Heart left ventricle (tissue), 16 donors: ENCODE measurements around the gene TMEM147. TPM values are rescaled to one million over a fixed set of nuclear protein-coding genes. Genes with fewer than 3 reads are reported as not detected.

Experiments
- ATAC-seq, 4 donors: fragments of 200-7000 bp; cut with Tn5 transposase; one replicate each; pipeline ENCODE4 v1.9.1; 2020 to 2022; ENCODE audit warnings: moderate library complexity in 4 of 4, mild to moderate bottlenecking in 3 of 4, moderate number of reproducible peaks in 1 of 4
- DNase-seq, 5 donors: peaks; one replicate each; pipeline ENCODE4 v3.0.0-alpha.2; 2020
- H3K27ac ChIP-seq, 12 donors: fragments of 200-600 bp; sonication (generic) in 4 of 12; one replicate each; pipeline versions ENCODE4 v1.5.0 to v1.8.0; 2016 to 2022; ENCODE audit warnings: mild to moderate bottlenecking in 2 of 12
- H3K27me3 ChIP-seq, 9 donors: fragments of 200-600 bp; sonication (generic) in 2 of 9; one replicate each; pipeline versions ENCODE4 v1.5.1 to v1.8.0; 2016 to 2022; ENCODE audit warnings: mild to moderate bottlenecking in 3 of 9
- H3K36me3 ChIP-seq, 9 donors: fragments of 200-600 bp; sonication (generic) in 2 of 9; one replicate each; pipeline versions ENCODE4 v1.5.0 to v1.8.0; 2018 to 2022; ENCODE audit warnings: mild to moderate bottlenecking in 2 of 9
- H3K4me1 ChIP-seq, 12 donors: fragments of 200-600 bp; sonication (generic) in 4 of 12; one replicate each; pipeline versions ENCODE4 v1.5.0 to v1.8.0; 2016 to 2022; ENCODE audit warnings: mild to moderate bottlenecking in 3 of 12
- H3K4me3 ChIP-seq, 12 donors: fragments of 200-600 bp; sonication (generic) in 4 of 12; one replicate each; pipeline versions ENCODE4 v1.5.0 to v1.8.0; 2017 to 2022; ENCODE audit warnings: mild to moderate bottlenecking in 9 of 12, moderate library complexity in 4 of 12
- H3K9me3 ChIP-seq, 12 donors: fragments of 200-600 bp; sonication (generic) in 4 of 12; one replicate each; pipeline versions ENCODE4 v1.5.0 to v1.8.0; 2016 to 2022; ENCODE audit warnings: mild to moderate bottlenecking in 1 of 12
- CTCF ChIP-seq, 12 donors: fragments of 200-600 bp; sonication (generic) in 4 of 12; IDR thresholded peaks; one replicate each; pipeline versions ENCODE4 v1.5.0 to v1.8.0; 2018 to 2022; ENCODE audit warnings: antibody characterized with exemption in 12 of 12, mild to moderate bottlenecking in 5 of 12
- POLR2A ChIP-seq, 2 donors: fragments of 450-650 bp; IDR thresholded peaks; one replicate each; pipeline ENCODE4 v1.6.1; 2017; ENCODE audit warnings: antibody characterized with exemption in 2 of 2, mild to moderate bottlenecking in 2 of 2, moderate library complexity in 2 of 2
- WGBS, 4 donors: extraction: QIAGEN DNeasy Blood & Tissue Kit in 2 of 4; methylation state at CpG; one replicate each; pipeline versions ENCODE4 v1.1.5 to v1.1.7; 2013 to 2018; 5-methylcytosine and 5-hydroxymethylcytosine counted together
- intact Hi-C, 10 donors: fragments of 100-400 bp; cut with DNase I; formaldehyde crosslinking; loops; one replicate each; pipeline versions ENCODE4 v1.11.1 to v1.14.2; 2022
- polyA plus RNA-seq, 2 donors: library from polyadenylated mRNA; stranded (reverse); fragments of 200-250 nt; gene quantifications; one replicate each; pipeline ENCODE4 v1.2.3, GENCODE V29; 2013
- total RNA-seq, 9 donors: library from RNA; depleted of rRNA in 2 of 9; stranded (reverse); fragments of >200 nt in 2 of 9; fragmentation: NEBNext Ultra II Directional in 3 of 9; extraction: Animal tissue kit (Norgen Biotek cat#: 25700) in 3 of 9; gene quantifications; one replicate each; pipeline versions ENCODE4 v1.1.0 to v1.2.4, GENCODE V29; 2016 to 2023
- donor health status: ischemic (EF 13 %, LVEDD 7.1; RV severe dilation, severe dysfunction).
- donor health status: healthy with polysubstance abuse.
- donor health status: DM: no; HTN: yes; CAD: no.
- donor health status: DM: no; HTN: no; CAD: no.
- donor health status: ischemic (EF 25% LVEDD 6.9; RV normal size, moderate dysfunction).
- donor health status: ischemic (EF 25% LVEDD 5.7; RV mildly dilated, moderate dysfunction).
- donor health status: healthy.
- donor health status: DM: yes; HTN: yes; CAD: no.
- donor health status: ischemic (EF 35%, LVEDD 5.7; RV mildly dilated, moderate dysfunction).
- donor health status: nonischemic (EF 11% LVEDD 7.7; RV severe dilation, severe dysfunction).
- donor health status: DM: yes; HTN: yes; CAD: no.
- donor health status: PGD.
- donor health status: ischemic (EF 29% LVEDD 5.4; RV normal size, mild dysfunction).
- donor health status: nonischemic (EF 23%, LVEDD 6.1; RV moderate dilation, normal function).

TMEM147 gene
- total and polyA plus RNA-seq, 11 donors = 68.9 to 191 (median 96.0) TPM

DNA sequence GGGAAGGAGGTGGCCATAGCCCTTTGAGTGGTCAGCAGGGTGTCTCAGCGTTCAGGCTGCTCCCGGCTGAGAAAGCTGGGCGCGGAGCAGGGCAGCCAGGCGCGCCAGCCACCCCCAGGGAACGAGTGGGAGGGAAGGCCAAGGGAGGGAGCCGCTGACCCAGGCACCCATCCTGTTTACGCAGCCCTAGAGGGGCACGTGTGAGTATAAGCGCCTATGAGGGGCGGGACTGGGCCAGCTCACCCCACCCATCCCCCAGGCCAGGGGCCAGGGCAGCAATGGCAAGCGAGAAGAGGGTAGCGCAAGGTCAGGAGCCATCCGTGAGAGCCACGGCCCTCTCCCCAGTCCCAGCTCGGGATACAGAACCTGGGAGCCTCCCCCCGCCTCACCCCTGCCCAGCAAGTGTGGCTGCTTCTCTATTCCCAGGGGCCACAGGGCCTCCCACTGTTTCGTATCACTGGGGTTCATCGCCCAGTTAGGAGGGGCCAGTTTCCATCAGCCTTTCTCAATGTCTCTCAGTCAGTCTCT is 31.1 kb upstream of the TMEM147 start:
- H3K27me3 ChIP-seq = peaks cover 0 to 39% (median 25%) of the 10 kb centered on the region in 9 donors
- H3K27ac ChIP-seq = no peak overlapping the region
- H3K4me3 ChIP-seq = no peak overlapping the region
- ATAC-seq (no peak), DNase-seq (no peak)
- peaks cover 0 to 26% (median 9%) of the 10 kb centered on the region in 12 donors for H3K4me1 ChIP-seq
- H3K9me3 ChIP-seq = no peaks in the 10 kb centered on the region
- WGBS, 4 donors = 21 to 37% (median 33%) methylated on average over 16 to 20 of the region's 20 CpGs
- no peaks in the 10 kb centered on the region for H3K36me3 ChIP-seq
- TF ChIP-seq POLR2A (IDR thresholded peaks at IDR 0.05) (no peak), CTCF (IDR thresholded peaks at IDR 0.05) (no peak)
- intact Hi-C loops = loop anchor here in 1 of 10 donors (5.0 kb wide), 1 partner anchor 78 kb away; no protein-coding TSS in a partner anchor

DNA sequence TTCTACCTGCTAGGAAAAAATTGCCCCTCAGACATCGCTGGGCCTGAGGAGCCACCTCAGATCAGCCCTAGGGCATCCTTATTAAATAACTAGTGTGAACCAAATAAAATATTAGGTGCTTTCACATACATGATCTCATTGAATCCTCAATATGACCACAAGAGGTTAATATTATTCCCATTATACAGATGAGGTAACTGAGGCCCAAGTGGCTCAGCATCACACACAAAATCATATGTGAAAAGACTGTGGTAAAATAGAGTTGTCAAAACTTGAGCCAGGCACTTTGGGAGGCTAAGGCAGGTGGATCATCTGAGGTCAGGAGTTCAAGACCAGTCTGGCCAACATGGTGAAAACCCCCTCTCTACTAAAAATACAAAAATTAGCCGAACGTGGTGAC is 29.1 kb upstream of the TMEM147 start:
- WGBS, 4 donors = 81 to 90% (median 85%) methylated on average over 3 of the region's 3 CpGs
- no peak for TF ChIP-seq CTCF (IDR thresholded peaks at IDR 0.05)
- TF ChIP-seq POLR2A (IDR thresholded peaks at IDR 0.05) = no peak
- ATAC-seq (no peak), DNase-seq (no peak)
- Histone ChIP-seq H3K4me1 (peaks cover 0 to 11% (median 0%) of the 10 kb centered on the region in 12 donors), H3K4me3 (no peak overlapping the region), H3K9me3 (no peaks in the 10 kb centered on the region), H3K27ac (no peak overlapping the region), H3K27me3 (peaks cover 0 to 21% (median 9%) of the 10 kb centered on the region in 9 donors), H3K36me3 (no peaks in the 10 kb centered on the region)
- intact Hi-C loops = no loop called here

DNA sequence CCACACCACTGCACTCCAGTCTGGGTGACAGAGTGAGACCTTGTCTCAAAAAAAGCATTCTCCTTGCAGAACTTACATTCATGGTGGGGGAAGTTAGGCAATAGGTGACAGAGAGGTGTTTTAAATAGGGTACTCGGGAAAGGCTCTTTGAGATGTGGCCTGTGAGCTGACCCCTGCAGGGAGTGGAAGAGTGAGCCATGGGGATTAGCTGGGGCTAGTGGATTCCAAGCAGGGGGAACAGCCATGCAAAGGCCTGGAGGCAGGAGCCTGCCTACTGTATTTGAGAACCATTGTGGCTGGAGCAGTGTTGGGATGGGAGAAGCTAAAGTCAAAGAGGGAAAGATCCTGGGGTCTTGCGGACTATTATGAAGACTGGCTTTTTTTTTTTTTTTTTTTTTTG is 28.1 kb upstream of the TMEM147 start:
- no peak for ATAC-seq
- Histone ChIP-seq H3K9me3 (no peaks in the 10 kb centered on the region), H3K4me3 (no peak overlapping the region), H3K27ac (no peak overlapping the region), H3K4me1 (peaks cover 0 to 11% (median 0%) of the 10 kb centered on the region in 12 donors), H3K27me3 (peaks cover 0 to 21% (median 9%) of the 10 kb centered on the region in 9 donors), H3K36me3 (no peaks in the 10 kb centered on the region)
- 88 to 95% (median 89%) methylated on average over 2 of the region's 2 CpGs for WGBS, 4 donors
- no peak for DNase-seq
- TF ChIP-seq POLR2A (IDR thresholded peaks at IDR 0.05) = no peak
- TF ChIP-seq CTCF (IDR thresholded peaks at IDR 0.05) = no peak
- intact Hi-C loops = no loop called here

GRCh38 chr19:35518313-35518712 is 27.1 kb upstream of the TMEM147 start:
- Histone ChIP-seq H3K27ac (no peak overlapping the region), H3K27me3 (peaks cover 0 to 12% (median 6%) of the 10 kb centered on the region in 9 donors), H3K4me1 (peaks cover 0 to 11% (median 0%) of the 10 kb centered on the region in 12 donors), H3K9me3 (no peaks in the 10 kb centered on the region), H3K4me3 (no peak overlapping the region), H3K36me3 (no peaks in the 10 kb centered on the region)
- DNase-seq = no peak
- ATAC-seq = peak in 2 of 4 donors; percentile 29 to 30
- intact Hi-C loops = no loop called here
- WGBS, 4 donors = 42 to 48% (median 46%) methylated on average over 6 of the region's 6 CpGs
- TF ChIP-seq POLR2A (IDR thresholded peaks at IDR 0.05) = no peak
- TF ChIP-seq CTCF (IDR thresholded peaks at IDR 0.05) = no peak
